Endothelial cell of umbilical vein (primary cell): ENCODE measurements around the gene CPXM2. TPM values are rescaled to one million over a fixed set of nuclear protein-coding genes. Genes with fewer than 3 reads are reported as not detected.

Experiments
- BruUV-seq: library from RNA; stranded (reverse); fragments of 400-500 nt; replicated peaks from 2 replicates; lab custom pipeline; 2021; lab: Mats Ljungman, UMichigan
- CTCF ChIA-PET: fragments of 300-600, 350-600 bp; sonication (Branson Sonifier 250); formaldehyde crosslinking; loops from one replicate; lab custom pipeline; 2021; ENCODE audit warnings: antibody characterized with exemption, inconsistent platforms; lab: Charles Lee
- POLR2A ChIA-PET: fragments of 300-600, 350-600 bp; sonication (Branson Sonifier 250); formaldehyde crosslinking; loops from one replicate; lab custom pipeline; 2021; ENCODE audit warnings: antibody characterized with exemption, inconsistent platforms; lab: Charles Lee
- DNase-seq: peaks from one replicate; pipeline ENCODE4 v3.0.0-alpha.2; 2011; ENCODE audit warnings: low read depth, low spot score
- FAIRE-seq: peaks from 2 replicates; lab custom pipeline; 2011; peaks lifted over from hg19 to GRCh38; lab: Jason Lieb, UNC
- H2AFZ ChIP-seq: 2 replicates; pipeline ENCODE4 v1.6.0; 2012; ENCODE audit warnings: low read depth, low read length, control low read depth, inconsistent platforms
- H3K27ac ChIP-seq: 2 replicates; pipeline ENCODE4 v1.5.1; 2011; ENCODE audit warnings: low read depth, mild to moderate bottlenecking, control low read depth, low read length, moderate library complexity; ENCODE audit not compliant: insufficient read depth
- H3K27me3 ChIP-seq, 2 experiments: 2 replicates each; pipeline versions ENCODE4 v1.6.0 to v1.6.1; 2011; ENCODE audit warnings: low read length in 2 of 2, mixed read lengths in 1 of 2; ENCODE audit not compliant: control insufficient read depth in 2 of 2, insufficient read depth in 2 of 2
- H3K36me3 ChIP-seq, 2 experiments: 2 replicates in 1 of 2; 3 replicates in 1 of 2; pipeline ENCODE4 v1.5.1; 2011; ENCODE audit warnings: low read length in 2 of 2, mild to moderate bottlenecking in 1 of 2, moderate library complexity in 1 of 2; ENCODE audit not compliant: control insufficient read depth in 2 of 2, insufficient read depth in 2 of 2; ENCODE audit errors: extremely low read depth in 1 of 2
- H3K4me1 ChIP-seq: 3 replicates; pipeline ENCODE4 v1.5.1; 2011; ENCODE audit warnings: mild to moderate bottlenecking, low read length; ENCODE audit not compliant: control insufficient read depth, insufficient read depth; ENCODE audit errors: extremely low read depth
- H3K4me2 ChIP-seq: 2 replicates; pipeline ENCODE4 v1.6.1; 2011; ENCODE audit warnings: low read length, control low read depth, mixed read lengths; ENCODE audit not compliant: insufficient read depth
- H3K4me3 ChIP-seq, 3 experiments: fragments of 200-600 bp in 1 of 3; sonication (generic), shearing (Covaris generic) in 1 of 3; replicated peaks in 1 of 3; 2 replicates each; pipeline ENCODE4 v1.5.1; 2011 to 2016; ENCODE audit warnings: control low read depth in 3 of 3, low read length in 3 of 3, mild to moderate bottlenecking in 2 of 3, inconsistent platforms in 1 of 3, low read depth in 1 of 3, moderate library complexity in 1 of 3; ENCODE audit not compliant: insufficient read depth in 1 of 3
- H3K79me2 ChIP-seq: 2 replicates; pipeline ENCODE4 v1.6.0; 2012; ENCODE audit warnings: low read length, inconsistent platforms; ENCODE audit not compliant: control insufficient read depth, insufficient read depth
- H3K9ac ChIP-seq: replicated peaks from 2 replicates; pipeline ENCODE3; 2011; ENCODE audit warnings: low read length, control low read depth; ENCODE audit not compliant: insufficient read depth; ENCODE audit errors: extremely low read depth
- H3K9me1 ChIP-seq: replicated peaks from 3 replicates; pipeline ENCODE4 v1.6.0; 2011; ENCODE audit warnings: mild to moderate bottlenecking, low read length; ENCODE audit not compliant: control insufficient read depth, insufficient read depth; ENCODE audit errors: extremely low read depth
- H3K9me3 ChIP-seq: replicated peaks from 2 replicates; pipeline ENCODE4 v1.5.1; 2012; ENCODE audit warnings: low read length, inconsistent platforms; ENCODE audit not compliant: control insufficient read depth, insufficient read depth
- H4K20me1 ChIP-seq: replicated peaks from 2 replicates; pipeline ENCODE3; 2011; ENCODE audit warnings: mild to moderate bottlenecking, low read length; ENCODE audit not compliant: control insufficient read depth, insufficient read depth; ENCODE audit errors: extremely low read depth
- CTCF ChIP-seq, 2 donors: IDR thresholded peaks; 1 replicate in 1 of 2; 2 replicates in 1 of 2; pipeline ENCODE4 v1.5.1; 2011; ENCODE audit warnings: low read length in 2 of 2, mild to moderate bottlenecking in 2 of 2, moderate library complexity in 2 of 2, control low read depth in 1 of 2, inconsistent platforms in 1 of 2, low read depth in 1 of 2; ENCODE audit not compliant: insufficient read depth in 1 of 2; ENCODE audit errors: extremely low read depth in 1 of 2
- EZH2 ChIP-seq: IDR thresholded peaks from 2 replicates; pipeline ENCODE4 v1.6.1; 2012; ENCODE audit warnings: borderline replicate concordance, low read depth, mild to moderate bottlenecking, moderate library complexity, low read length, inconsistent platforms; ENCODE audit not compliant: severe bottlenecking
- FOS ChIP-seq: IDR thresholded peaks from 2 replicates; pipeline ENCODE4 v1.6.1; 2011; ENCODE audit warnings: mild to moderate bottlenecking, low read length, moderate library complexity, borderline replicate concordance; ENCODE audit not compliant: insufficient read depth
- GATA2 ChIP-seq: IDR thresholded peaks from 2 replicates; pipeline ENCODE4 v1.7.0; 2011; ENCODE audit warnings: low read depth, mild to moderate bottlenecking, moderate library complexity, mixed read lengths, low read length; ENCODE audit not compliant: insufficient read length, insufficient read depth
- JUN ChIP-seq: IDR thresholded peaks from 2 replicates; pipeline ENCODE4 v1.6.1; 2011; ENCODE audit warnings: borderline replicate concordance, low read depth; ENCODE audit not compliant: insufficient read length, insufficient read depth
- MAX ChIP-seq: IDR thresholded peaks from 2 replicates; pipeline ENCODE4 v1.6.1; 2011; ENCODE audit not compliant: insufficient read depth, insufficient read length
- MYC ChIP-seq: IDR thresholded peaks from one replicate; pipeline ENCODE4 v1.6.1; 2011; ENCODE audit warnings: mild to moderate bottlenecking, low read depth, low read length
- POLR2A ChIP-seq: IDR thresholded peaks from 2 replicates; pipeline ENCODE4 v1.6.1; 2012; ENCODE audit warnings: low read depth, mild to moderate bottlenecking, control low read depth, low read length
- POLR2AphosphoS5 ChIP-seq: IDR thresholded peaks from 2 replicates; pipeline ENCODE4 v1.6.1; 2012; ENCODE audit warnings: low read depth, mild to moderate bottlenecking, control low read depth, low read length, moderate library complexity; ENCODE audit not compliant: insufficient read depth
- dilution Hi-C: fragments of 300-500 bp; cut with MboI; formaldehyde crosslinking; loops from one replicate; pipeline ENCODE4 v1.15.0; 2019; ENCODE audit warnings: low sequenced_read_pairs; ENCODE audit not compliant: extremely low pct_ligation_motif_present
- intact Hi-C: fragments of 100-400 bp; cut with micrococcal nuclease; formaldehyde crosslinking; loops from one replicate; pipeline ENCODE4 v1.10.0; 2022
- polyA plus RNA-seq, 4 experiments: library from polyadenylated mRNA; depleted of rRNA in 3 of 4; stranded (reverse) in 3 of 4; unstranded in 1 of 4; fragments of >200 nt; gene quantifications; 2 replicates each; pipeline versions ENCODE4 v1.2.1 to v1.2.3, GENCODE V29; 2011 to 2012; ENCODE audit warnings: missing spikeins in 1 of 4
- total RNA-seq: library from RNA; stranded (reverse); gene quantifications from 2 replicates; pipeline ENCODE4 v1.2.3, GENCODE V29; 2021

Gene CPXM2
- total and polyA plus RNA-seq, 2 donors (not counting 3 experiments of a cell fraction or from before 2014, with no cell fraction given), result 1.8 to 2.7 TPM

GRCh38 chr10:123797813-123798212 is 93.8 kb downstream of the CPXM2 start:
- Histone ChIP-seq H3K9ac (no peak overlapping the region), H3K9me1 (no peaks in the 10 kb centered on the region), H3K4me3 (no peak overlapping the region), H3K36me3 (no peaks in the 10 kb centered on the region), H3K79me2 (no peaks in the 10 kb centered on the region), H3K4me1 (peaks cover 10% of the 10 kb centered on the region), H3K4me2 (no peak overlapping the region), H3K27me3 (no peaks in the 10 kb centered on the region), H3K9me3 (no peaks in the 10 kb centered on the region), H4K20me1 (no peaks in the 10 kb centered on the region), H2AFZ (no peak overlapping the region), H3K27ac (no peak overlapping the region)
- dilution Hi-C loops (no loop called here), intact Hi-C loops (no loop called here)
- no peak for FAIRE-seq
- no TSS peak for BruUV-seq
- CTCF ChIA-PET, result interaction anchor here (0.8 to 1.2 kb wide), 2 partner anchors 8 to 32 kb away, joined by 3 read pairs; no protein-coding TSS in a partner anchor
- no peak for DNase-seq
- POLR2A ChIA-PET, result no interaction called here
- no peak for TF ChIP-seq MYC
- no peak for TF ChIP-seq FOS
- no peak for TF ChIP-seq JUN
- TF ChIP-seq POLR2A, result no peak

- no peak overlapping the region for H2AFZ ChIP-seq
- no peak overlapping the region for H3K27ac ChIP-seq
- H3K9ac ChIP-seq, result no peak overlapping the region
- no peak for FAIRE-seq
- ChIA-PET CTCF (no interaction called here), POLR2A (no interaction called here)
- TF ChIP-seq POLR2A (no peak), JUN (no peak), FOS (no peak), MYC (no peak), EZH2 (no peak), POLR2AphosphoS5 (no peak), GATA2 (no peak), MAX (no peak), CTCF (IDR thresholded peaks at IDR 0.05; ENCODE audit: extremely low read depth in 1 of 2, insufficient read depth in 1 of 2, low read depth in 1 of 2, low read length in 2 of 2) (no peak)
- no peaks in the 10 kb centered on the region for H4K20me1 ChIP-seq
- no peaks in the 10 kb centered on the region for H3K9me3 ChIP-seq
- no TSS peak for BruUV-seq
- H3K27me3 ChIP-seq, result no peaks in the 10 kb centered on the region
- no peak overlapping the region for H3K4me3 ChIP-seq
- no peaks in the 10 kb centered on the region for H3K79me2 ChIP-seq
- no peaks in the 10 kb centered on the region for H3K9me1 ChIP-seq
- peaks cover 10% of the 10 kb centered on the region for H3K4me1 ChIP-seq
- no peaks in the 10 kb centered on the region for H3K36me3 ChIP-seq
- dilution Hi-C loops, result no loop called here
- no peak for DNase-seq
- intact Hi-C loops, result no loop called here
- no peak overlapping the region for H3K4me2 ChIP-seq
Measured at GRCh38 chr10:123796736-123797135, 94.9 kb downstream of the CPXM2 start.
